Measurements from ENCODE around the gene ETFB. TPM values are rescaled to one million over a fixed set of nuclear protein-coding genes. Genes with fewer than 3 reads are reported as not detected.
A peak's percentile ranks its signal among the peaks of the same experiment; 100 is the strongest.

Gene ETFB
- total and polyA plus RNA-seq, 4 donors, result 129 to 713 (median 467) TPM

DNA sequence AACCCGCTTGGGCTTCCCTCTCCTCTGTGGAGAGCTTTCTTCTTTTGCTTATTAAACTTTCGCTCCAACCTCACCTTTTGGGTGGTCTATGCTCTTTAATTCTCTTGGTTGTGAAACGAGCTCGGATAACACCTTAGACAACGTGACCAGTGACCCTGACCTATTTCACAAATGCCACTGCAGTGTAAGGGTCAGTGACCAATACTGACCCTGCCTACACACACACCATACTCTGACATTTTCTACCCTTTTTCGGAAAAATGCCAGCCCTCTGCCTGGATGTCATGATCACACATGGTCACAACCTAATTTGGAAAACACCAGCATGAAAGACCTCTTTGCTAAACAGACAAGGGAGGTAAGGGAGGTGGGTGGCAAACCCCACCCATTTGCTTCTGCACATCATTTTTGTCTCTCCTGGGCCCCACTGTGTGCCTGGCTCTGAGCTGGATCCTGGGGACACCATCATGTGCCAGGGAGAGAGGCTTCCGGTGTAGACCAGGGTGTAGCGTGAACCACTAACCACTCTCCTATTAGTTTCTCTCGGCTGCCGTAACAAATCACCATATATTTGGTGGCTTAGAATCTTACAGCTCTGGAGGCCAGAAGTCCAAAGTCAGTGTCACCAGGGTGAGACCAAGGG lies 9.9 kb downstream of the ETFB start:
- no peak for DNase-seq (ENCODE audit: low spot score)
- TF ChIP-seq ZBTB33 (IDR thresholded peaks at IDR 0.05) (peak; percentile 88), RXRA (IDR thresholded peaks at IDR 0.05) (peak; percentile 100), JUND (IDR thresholded peaks at IDR 0.05) (peak; percentile 80 to 93), CTCF (IDR thresholded peaks at IDR 0.05; ENCODE audit: low read depth, low read length, missing input control) (no peak), RAD21 (IDR thresholded peaks at IDR 0.05) (peak; percentile 26 to 45), GABPA (IDR thresholded peaks at IDR 0.05 in 1 of 2, conservative IDR thresholded peaks at IDR 0.05 in 1 of 2) (peak in 1 of 2 donors; percentile 61), SP1 (IDR thresholded peaks at IDR 0.05) (peak; percentile 90), YY1 (IDR thresholded peaks at IDR 0.05) (peak; percentile 90), TAF1 (conservative IDR thresholded peaks at IDR 0.05) (no peak), NR2F2 (IDR thresholded peaks at IDR 0.05) (peak; percentile 94), FOXA2 (IDR thresholded peaks at IDR 0.05) (peak; percentile 82), EGR1 (IDR thresholded peaks at IDR 0.05; ENCODE audit: low read depth in 2 of 2) (peak; percentile 31 to 74), HNF4G (IDR thresholded peaks at IDR 0.05) (peak; percentile 93), HNF4A (conservative IDR thresholded peaks at IDR 0.05) (peak; percentile 99), FOXA1 (IDR thresholded peaks at IDR 0.05) (peak; percentile 69)
- TF ChIP-seq, protein P1, sequence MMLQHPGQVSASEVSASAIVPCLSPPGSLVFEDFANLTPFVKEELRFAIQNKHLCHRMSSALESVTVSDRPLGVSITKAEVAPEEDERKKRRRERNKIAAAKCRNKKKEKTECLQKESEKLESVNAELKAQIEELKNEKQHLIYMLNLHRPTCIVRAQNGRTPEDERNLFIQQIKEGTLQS (IDR thresholded peaks at IDR 0.05), result peak; percentile 78
- TF ChIP-seq, protein P2, sequence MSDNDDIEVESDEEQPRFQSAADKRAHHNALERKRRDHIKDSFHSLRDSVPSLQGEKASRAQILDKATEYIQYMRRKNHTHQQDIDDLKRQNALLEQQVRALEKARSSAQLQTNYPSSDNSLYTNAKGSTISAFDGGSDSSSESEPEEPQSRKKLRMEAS (IDR thresholded peaks at IDR 0.05), result peak; percentile 94
- TF ChIP-seq, protein P3, sequence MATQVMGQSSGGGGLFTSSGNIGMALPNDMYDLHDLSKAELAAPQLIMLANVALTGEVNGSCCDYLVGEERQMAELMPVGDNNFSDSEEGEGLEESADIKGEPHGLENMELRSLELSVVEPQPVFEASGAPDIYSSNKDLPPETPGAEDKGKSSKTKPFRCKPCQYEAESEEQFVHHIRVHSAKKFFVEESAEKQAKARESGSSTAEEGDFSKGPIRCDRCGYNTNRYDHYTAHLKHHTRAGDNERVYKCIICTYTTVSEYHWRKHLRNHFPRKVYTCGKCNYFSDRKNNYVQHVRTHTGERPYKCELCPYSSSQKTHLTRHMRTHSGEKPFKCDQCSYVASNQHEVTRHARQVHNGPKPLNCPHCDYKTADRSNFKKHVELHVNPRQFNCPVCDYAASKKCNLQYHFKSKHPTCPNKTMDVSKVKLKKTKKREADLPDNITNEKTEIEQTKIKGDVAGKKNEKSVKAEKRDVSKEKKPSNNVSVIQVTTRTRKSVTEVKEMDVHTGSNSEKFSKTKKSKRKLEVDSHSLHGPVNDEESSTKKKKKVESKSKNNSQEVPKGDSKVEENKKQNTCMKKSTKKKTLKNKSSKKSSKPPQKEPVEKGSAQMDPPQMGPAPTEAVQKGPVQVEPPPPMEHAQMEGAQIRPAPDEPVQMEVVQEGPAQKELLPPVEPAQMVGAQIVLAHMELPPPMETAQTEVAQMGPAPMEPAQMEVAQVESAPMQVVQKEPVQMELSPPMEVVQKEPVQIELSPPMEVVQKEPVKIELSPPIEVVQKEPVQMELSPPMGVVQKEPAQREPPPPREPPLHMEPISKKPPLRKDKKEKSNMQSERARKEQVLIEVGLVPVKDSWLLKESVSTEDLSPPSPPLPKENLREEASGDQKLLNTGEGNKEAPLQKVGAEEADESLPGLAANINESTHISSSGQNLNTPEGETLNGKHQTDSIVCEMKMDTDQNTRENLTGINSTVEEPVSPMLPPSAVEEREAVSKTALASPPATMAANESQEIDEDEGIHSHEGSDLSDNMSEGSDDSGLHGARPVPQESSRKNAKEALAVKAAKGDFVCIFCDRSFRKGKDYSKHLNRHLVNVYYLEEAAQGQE (IDR thresholded peaks at IDR 0.05), result peak; percentile 76
- H3K9me3 ChIP-seq (ENCODE audit: control insufficient read depth in 4 of 4, low read length in 3 of 4), result no peaks in the 10 kb centered on the region
- no peak overlapping the region for H3K4me3 ChIP-seq (ENCODE audit: low read depth in 1 of 3, low read length in 3 of 3)
- H3K27me3 ChIP-seq (ENCODE audit: control insufficient read depth in 4 of 4, insufficient read depth in 4 of 4, low read length in 3 of 4), result no peaks in the 10 kb centered on the region
- H3K9ac ChIP-seq (ENCODE audit: low read depth in 1 of 2, low read length in 2 of 2), result peak overlapping the region in 1 of 2 donors; percentile 52
- peak overlapping the region; percentile 79 to 98 for H3K27ac ChIP-seq (ENCODE audit: low read depth in 1 of 2, low read length in 2 of 2)
- peaks cover 6 to 9% (median 8%) of the 10 kb centered on the region in 4 donors for H3K36me3 ChIP-seq (ENCODE audit: control insufficient read depth in 4 of 4, insufficient read depth in 3 of 4, low read depth in 1 of 4, low read length in 3 of 4)
- WGBS, result 54% methylated on average over 10 of the region's 10 CpGs
- H3K4me1 ChIP-seq (ENCODE audit: control insufficient read depth in 4 of 4, insufficient read depth in 4 of 4, low read length in 3 of 4), result peaks cover 13 to 35% (median 23%) of the 10 kb centered on the region in 4 donors

Data from liver (tissue), 9 donors.